ENCODE data around the gene COMMD10. TPM values are rescaled to one million over a fixed set of nuclear protein-coding genes. Genes with fewer than 3 reads are reported as not detected.

Gene COMMD10
- total and polyA plus RNA-seq, 12 donors = 20.0 to 69.4 (median 35.0) TPM

DNA sequence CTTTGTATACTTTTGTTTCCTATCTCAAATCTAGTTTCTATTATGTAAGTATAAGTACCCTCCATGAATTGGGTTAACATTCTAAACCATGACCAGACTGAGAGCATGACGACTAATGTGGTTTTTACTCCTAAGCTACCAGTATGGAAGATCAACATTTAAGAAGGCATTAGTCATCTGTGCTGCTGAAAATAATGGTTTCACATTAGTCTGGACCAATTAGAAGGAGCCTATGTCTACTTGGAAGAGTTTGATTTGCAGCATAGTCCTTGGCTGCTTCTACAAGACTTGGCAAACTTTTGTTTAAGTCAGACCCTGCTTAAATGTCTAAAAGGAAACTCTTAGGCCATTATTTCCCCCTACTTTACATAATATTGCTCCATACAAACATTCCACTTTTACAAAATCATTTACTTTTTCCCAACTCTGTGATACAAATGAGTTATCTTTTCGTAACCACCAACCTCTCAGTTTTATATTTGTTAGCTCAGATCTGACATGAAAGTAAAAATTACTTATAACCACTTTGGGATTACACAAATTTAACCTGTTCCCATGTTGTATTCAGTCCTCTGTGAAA is 186.7 kb downstream of the COMMD10 start:
- intact Hi-C loops (cut with DNase I) = no loop called here
- TF ChIP-seq, protein P1, sequence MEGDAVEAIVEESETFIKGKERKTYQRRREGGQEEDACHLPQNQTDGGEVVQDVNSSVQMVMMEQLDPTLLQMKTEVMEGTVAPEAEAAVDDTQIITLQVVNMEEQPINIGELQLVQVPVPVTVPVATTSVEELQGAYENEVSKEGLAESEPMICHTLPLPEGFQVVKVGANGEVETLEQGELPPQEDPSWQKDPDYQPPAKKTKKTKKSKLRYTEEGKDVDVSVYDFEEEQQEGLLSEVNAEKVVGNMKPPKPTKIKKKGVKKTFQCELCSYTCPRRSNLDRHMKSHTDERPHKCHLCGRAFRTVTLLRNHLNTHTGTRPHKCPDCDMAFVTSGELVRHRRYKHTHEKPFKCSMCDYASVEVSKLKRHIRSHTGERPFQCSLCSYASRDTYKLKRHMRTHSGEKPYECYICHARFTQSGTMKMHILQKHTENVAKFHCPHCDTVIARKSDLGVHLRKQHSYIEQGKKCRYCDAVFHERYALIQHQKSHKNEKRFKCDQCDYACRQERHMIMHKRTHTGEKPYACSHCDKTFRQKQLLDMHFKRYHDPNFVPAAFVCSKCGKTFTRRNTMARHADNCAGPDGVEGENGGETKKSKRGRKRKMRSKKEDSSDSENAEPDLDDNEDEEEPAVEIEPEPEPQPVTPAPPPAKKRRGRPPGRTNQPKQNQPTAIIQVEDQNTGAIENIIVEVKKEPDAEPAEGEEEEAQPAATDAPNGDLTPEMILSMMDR (IDR thresholded peaks at IDR 0.05) = no peak
- no peak for TF ChIP-seq POLR2A (IDR thresholded peaks at IDR 0.05)
- Histone ChIP-seq H3K4me1 (replicated peaks in 1 of 2) (peaks cover 0 to 2% of the 10 kb centered on the region in 2 donors), H3K27me3 (no peaks in the 10 kb centered on the region), H3K36me3 (replicated peaks in 1 of 2) (no peaks in the 10 kb centered on the region), H3K4me3 (no peak overlapping the region), H3K27ac (no peak overlapping the region), H3K9me3 (replicated peaks in 1 of 3) (peaks cover 0 to 5% (median 5%) of the 10 kb centered on the region in 3 donors)
- DNase-seq = no peak
- 80 to 96% (median 95%) methylated on average over 2 of the region's 2 CpGs for WGBS, 4 donors

DNA sequence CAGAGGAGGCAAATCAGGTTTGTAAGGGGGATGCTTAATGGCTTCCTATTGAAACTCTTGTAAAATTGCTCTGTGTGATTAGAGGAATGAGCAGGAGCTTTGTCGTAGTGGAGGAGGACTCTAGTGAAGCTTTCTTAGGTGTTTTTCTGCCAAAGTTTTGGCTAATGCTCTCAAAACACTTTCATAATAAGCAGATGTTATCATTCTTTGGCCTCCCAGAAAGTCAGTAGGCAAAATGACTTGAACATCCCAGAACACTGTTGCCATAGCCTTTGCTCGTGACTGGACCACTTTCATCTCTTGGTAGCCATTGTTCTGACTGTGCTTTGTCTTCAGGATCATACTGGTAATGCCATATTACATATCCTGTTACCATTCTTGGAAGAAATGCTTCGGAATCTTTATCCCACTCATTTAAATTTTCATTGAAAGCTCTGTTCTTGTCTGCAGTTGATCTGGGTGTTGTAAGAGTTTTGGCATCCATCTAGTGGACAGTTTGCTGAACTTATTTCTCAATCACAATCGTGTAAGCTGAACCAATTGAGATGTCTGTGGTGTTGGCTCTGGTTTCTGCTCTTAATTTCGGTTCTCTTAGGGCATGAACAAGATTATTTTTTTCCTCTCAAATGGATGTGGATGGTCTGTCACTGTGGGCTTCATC is 187.6 kb downstream of the COMMD10 start:
- H3K36me3 ChIP-seq (replicated peaks in 1 of 2) = no peaks in the 10 kb centered on the region
- DNase-seq = no peak
- no peak overlapping the region for H3K27ac ChIP-seq
- no peak for TF ChIP-seq POLR2A (IDR thresholded peaks at IDR 0.05)
- TF ChIP-seq, protein P1 (IDR thresholded peaks at IDR 0.05) = peak in 2 of 6 experiments; percentile 21 to 35
- H3K4me3 ChIP-seq = no peak overlapping the region
- intact Hi-C loops (cut with DNase I) = no loop called here
- peaks cover 0 to 2% of the 10 kb centered on the region in 2 donors for H3K4me1 ChIP-seq (replicated peaks in 1 of 2)
- peaks cover 0 to 13% (median 5%) of the 10 kb centered on the region in 3 donors for H3K9me3 ChIP-seq (replicated peaks in 1 of 3)
- WGBS, 4 donors = 74 to 81% (median 78%) methylated on average over 5 of the region's 5 CpGs
- no peaks in the 10 kb centered on the region for H3K27me3 ChIP-seq

DNA sequence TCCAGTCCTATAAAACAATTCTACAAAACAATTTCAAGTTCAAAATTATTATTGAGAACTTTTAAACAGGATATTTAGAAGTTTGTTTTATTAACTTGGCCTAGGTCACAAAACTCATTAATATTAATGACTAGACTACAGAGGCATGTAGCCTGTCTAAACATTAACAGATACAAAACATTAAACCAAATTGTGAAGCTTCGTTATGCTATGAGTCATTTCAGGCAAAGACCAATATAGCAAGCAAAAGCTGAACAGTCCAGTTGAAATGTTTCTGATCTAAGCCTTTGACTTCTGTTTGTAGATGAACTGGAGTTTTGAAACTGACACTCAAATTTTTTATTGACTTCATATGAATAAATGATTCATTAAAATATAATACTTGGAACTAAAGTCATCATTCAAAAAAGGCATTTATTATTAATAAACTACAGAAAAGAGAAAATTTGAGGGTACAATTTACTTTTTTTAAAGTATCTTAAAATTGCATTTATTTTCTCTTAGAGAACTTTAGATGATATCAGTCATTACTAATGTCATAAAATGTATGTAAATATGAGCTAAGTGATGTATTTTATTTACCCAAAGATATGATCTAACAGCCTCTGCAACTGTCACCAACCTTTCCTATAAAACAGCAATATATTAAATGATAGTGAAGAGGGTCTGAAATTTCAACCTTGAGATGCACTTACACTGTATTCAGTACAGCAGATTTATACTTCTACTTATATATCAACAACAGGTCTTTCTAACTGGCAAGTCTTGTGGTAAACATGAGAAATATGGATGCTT is 188.8 kb downstream of the COMMD10 start:
- intact Hi-C loops (cut with DNase I) = no loop called here

More for the DNA sequence above, 188.8 kb downstream of the COMMD10 start:
- Histone ChIP-seq H3K4me3 (no peak overlapping the region), H3K36me3 (replicated peaks in 1 of 2) (no peaks in the 10 kb centered on the region), H3K4me1 (replicated peaks in 1 of 2) (peaks cover 0 to 2% of the 10 kb centered on the region in 2 donors), H3K27ac (no peak overlapping the region), H3K9me3 (replicated peaks in 1 of 3) (peaks cover 0 to 13% (median 5%) of the 10 kb centered on the region in 3 donors), H3K27me3 (no peaks in the 10 kb centered on the region)
- TF ChIP-seq, protein P1 (IDR thresholded peaks at IDR 0.05) = no peak
- TF ChIP-seq POLR2A (IDR thresholded peaks at IDR 0.05) = no peak
- no peak for DNase-seq
- 6 to 43% (median 20%) methylated on average over 1 of the region's 1 CpG for WGBS, 4 donors

All from adrenal gland (tissue), 12 donors.